H1 (cell line): ENCODE data around the gene BIRC2. TPM values are rescaled to one million over a fixed set of nuclear protein-coding genes. Genes with fewer than 3 reads are reported as not detected.

Source experiments
- BACH1 ChIP-seq: IDR thresholded peaks from 2 replicates; pipeline ENCODE4 v1.6.1; 2012; ENCODE audit warnings: low read length, improper control_type of control experiment
- CEBPB ChIP-seq: IDR thresholded peaks from 2 replicates; pipeline ENCODE4 v1.6.1; 2012; ENCODE audit warnings: low read depth, low read length
- CHD7 ChIP-seq: fragments of 300-600 bp; sonication (generic); IDR thresholded peaks from 2 replicates; pipeline ENCODE4 v1.7.1; 2012; ENCODE audit warnings: low read length, moderate library complexity, mild to moderate bottlenecking, inconsistent platforms; ENCODE audit not compliant: insufficient replicate concordance
- KDM4A ChIP-seq: IDR thresholded peaks from one replicate; pipeline ENCODE4 v1.7.1; 2012; ENCODE audit warnings: low read depth, mild to moderate bottlenecking, moderate library complexity, low read length, inconsistent platforms; ENCODE audit not compliant: severe bottlenecking
- MAFK ChIP-seq: IDR thresholded peaks from 2 replicates; pipeline ENCODE4 v1.6.1; 2012; ENCODE audit warnings: low read depth, mild to moderate bottlenecking, improper control_type of control experiment, low read length
- PHF8 ChIP-seq: fragments of 200-600 bp; sonication (generic); conservative IDR thresholded peaks from 2 replicates; pipeline ENCODE4 v1.7.1; 2012; ENCODE audit warnings: low read depth, mild to moderate bottlenecking, inconsistent platforms, low read length, moderate library complexity
- RFX5 ChIP-seq: IDR thresholded peaks from 2 replicates; pipeline ENCODE4 v1.6.1; 2011; ENCODE audit warnings: low read depth, low read length, improper control_type of control experiment, borderline replicate concordance
- polyA plus RNA-seq, 7 experiments: library from polyadenylated mRNA; depleted of rRNA in 3 of 7; stranded (reverse) in 5 of 7; unstranded in 2 of 7; fragments of >200 nt in 5 of 7; fragments of 200-250 nt in 2 of 7; gene quantifications; 1 replicate in 5 of 7; 2 replicates in 1 of 7; 4 replicates in 1 of 7; pipeline versions ENCODE4 v1.2.1 to v1.2.3, GENCODE V29; 2011 to 2013; ENCODE audit warnings: missing spikeins in 2 of 7, mixed read lengths in 2 of 7
- total RNA-seq: library from RNA; stranded (reverse); fragmentation: NEBNext Ultra II Directional; extraction: Animal tissue kit (Norgen Biotek cat#: 25700); gene quantifications from 2 replicates; pipeline ENCODE4 v1.2.1, GENCODE V29; 2021

The BIRC2 gene
- total and polyA plus RNA-seq, 2 of the 8 experiments (the other 6 are each of a cell fraction or from before 2014, with no cell fraction given) = 18.4 to 24.7 TPM

GRCh38 chr11:102359372-102359771 lies 12.4 kb downstream of the BIRC2 start (continued):
- TF ChIP-seq CHD7 = no peak
- TF ChIP-seq RFX5 = no peak
- TF ChIP-seq MAFK = no peak
- no peak for TF ChIP-seq BACH1
- TF ChIP-seq PHF8 = no peak
- TF ChIP-seq CEBPB = no peak
- no peak for TF ChIP-seq KDM4A
